ENCODE data around the gene SH2D5.
"Not testable (repeated sequence)": the region's sequence is repeated elsewhere in the genome, so short reads cannot be mapped to it uniquely, and the experiment has no call there.

SH2D5 gene

DNA sequence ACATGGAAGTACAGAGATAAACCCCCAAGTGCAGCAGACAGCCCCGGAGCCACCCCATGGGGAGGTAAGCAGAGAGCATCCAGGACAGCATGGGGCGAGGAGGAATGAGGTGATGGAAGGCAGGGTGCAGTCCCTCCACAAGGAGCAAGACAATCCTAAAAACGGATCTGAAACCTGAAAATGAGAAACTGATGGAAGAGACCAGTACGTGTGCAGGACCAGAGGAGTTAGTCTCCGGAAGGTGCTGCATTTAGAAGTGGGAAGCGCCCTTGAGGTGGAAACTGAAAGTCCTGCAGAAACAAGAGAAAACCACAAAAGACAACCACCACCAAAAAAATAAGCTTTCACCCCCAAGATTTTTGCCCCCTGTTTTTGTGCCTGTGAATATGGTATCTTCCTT, 53.9 kb downstream of the SH2D5 start:
- Histone ChIP-seq H3K27ac (ENCODE audit: extremely low read depth, low read depth, low read length) (no peak overlapping the region), H3K36me3 (ENCODE audit: control insufficient read depth in 2 of 2, insufficient read depth in 1 of 2, low read length in 2 of 2) (peaks cover 0 to 3% of the 10 kb centered on the region in 2 experiments; a peak in 1 of 3 replicates), H3K4me3 (ENCODE audit: low read depth, low read length) (no peak overlapping the region), H3K9me3 (ENCODE audit: control insufficient read depth, insufficient read depth, low read depth, low read length) (no peaks in the 10 kb centered on the region), H3K4me1 (ENCODE audit: control insufficient read depth, insufficient read depth, low read length) (no peaks in the 10 kb centered on the region)
- TF ChIP-seq, protein P1, sequence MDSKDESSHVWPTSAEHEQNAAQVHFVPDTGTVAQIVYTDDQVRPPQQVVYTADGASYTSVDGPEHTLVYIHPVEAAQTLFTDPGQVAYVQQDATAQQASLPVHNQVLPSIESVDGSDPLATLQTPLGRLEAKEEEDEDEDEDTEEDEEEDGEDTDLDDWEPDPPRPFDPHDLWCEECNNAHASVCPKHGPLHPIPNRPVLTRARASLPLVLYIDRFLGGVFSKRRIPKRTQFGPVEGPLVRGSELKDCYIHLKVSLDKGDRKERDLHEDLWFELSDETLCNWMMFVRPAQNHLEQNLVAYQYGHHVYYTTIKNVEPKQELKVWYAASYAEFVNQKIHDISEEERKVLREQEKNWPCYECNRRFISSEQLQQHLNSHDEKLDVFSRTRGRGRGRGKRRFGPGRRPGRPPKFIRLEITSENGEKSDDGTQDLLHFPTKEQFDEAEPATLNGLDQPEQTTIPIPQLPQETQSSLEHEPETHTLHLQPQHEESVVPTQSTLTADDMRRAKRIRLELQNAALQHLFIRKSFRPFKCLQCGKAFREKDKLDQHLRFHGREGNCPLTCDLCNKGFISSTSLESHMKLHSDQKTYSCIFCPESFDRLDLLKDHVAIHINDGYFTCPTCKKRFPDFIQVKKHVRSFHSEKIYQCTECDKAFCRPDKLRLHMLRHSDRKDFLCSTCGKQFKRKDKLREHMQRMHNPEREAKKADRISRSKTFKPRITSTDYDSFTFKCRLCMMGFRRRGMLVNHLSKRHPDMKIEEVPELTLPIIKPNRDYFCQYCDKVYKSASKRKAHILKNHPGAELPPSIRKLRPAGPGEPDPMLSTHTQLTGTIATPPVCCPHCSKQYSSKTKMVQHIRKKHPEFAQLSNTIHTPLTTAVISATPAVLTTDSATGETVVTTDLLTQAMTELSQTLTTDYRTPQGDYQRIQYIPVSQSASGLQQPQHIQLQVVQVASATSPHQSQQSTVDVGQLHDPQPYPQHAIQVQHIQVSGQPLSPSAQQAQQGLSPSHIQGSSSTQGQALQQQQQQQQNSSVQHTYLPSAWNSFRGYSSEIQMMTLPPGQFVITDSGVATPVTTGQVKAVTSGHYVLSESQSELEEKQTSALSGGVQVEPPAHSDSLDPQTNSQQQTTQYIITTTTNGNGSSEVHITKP (tag by site-specific recombination; IDR thresholded peaks at IDR 0.05): peak; percentile 47; the same call in 1 of the 2 replicates
- TF ChIP-seq, protein P2, sequence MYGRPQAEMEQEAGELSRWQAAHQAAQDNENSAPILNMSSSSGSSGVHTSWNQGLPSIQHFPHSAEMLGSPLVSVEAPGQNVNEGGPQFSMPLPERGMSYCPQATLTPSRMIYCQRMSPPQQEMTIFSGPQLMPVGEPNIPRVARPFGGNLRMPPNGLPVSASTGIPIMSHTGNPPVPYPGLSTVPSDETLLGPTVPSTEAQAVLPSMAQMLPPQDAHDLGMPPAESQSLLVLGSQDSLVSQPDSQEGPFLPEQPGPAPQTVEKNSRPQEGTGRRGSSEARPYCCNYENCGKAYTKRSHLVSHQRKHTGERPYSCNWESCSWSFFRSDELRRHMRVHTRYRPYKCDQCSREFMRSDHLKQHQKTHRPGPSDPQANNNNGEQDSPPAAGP (tag by site-specific recombination; IDR thresholded peaks at IDR 0.05): no peak
- CTCF ChIA-PET: interaction anchor here (0.7 to 0.8 kb wide), 2 partner anchors 15 to 30 kb away, joined by 3 to 4 read pairs; no protein-coding TSS in a partner anchor
- POLR2A ChIA-PET: interaction anchor here (0.7 kb wide), 1 partner anchor 488 kb away, joined by 7 read pairs; no protein-coding TSS in a partner anchor

DNA sequence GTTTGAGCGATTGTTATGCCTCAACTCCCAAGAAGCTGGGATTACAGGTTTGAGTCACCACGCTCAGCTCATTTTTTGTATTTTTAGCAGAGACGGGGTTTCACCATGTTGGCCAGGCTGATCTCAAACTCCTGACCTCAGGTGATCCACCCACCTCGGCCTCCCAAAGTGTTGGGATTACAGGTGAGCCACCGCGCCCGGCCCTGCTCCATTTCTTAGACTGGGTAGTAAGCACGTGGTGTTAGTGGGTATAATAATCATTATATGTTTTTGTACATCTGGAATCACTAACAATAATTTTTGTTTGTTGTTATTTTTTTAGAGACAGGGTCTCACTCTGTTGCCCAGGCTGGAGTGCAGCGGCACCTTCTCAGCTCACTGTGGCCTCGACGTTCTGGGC, 58.9 kb downstream of the SH2D5 start:
- H3K4me1 ChIP-seq (ENCODE audit: control insufficient read depth, insufficient read depth, low read length); H3K9me3 ChIP-seq (ENCODE audit: control insufficient read depth, insufficient read depth, low read depth, low read length); H3K36me3 ChIP-seq (ENCODE audit: control insufficient read depth in 2 of 2, insufficient read depth in 1 of 2, low read length in 2 of 2); CTCF ChIA-PET; H3K27ac ChIP-seq (ENCODE audit: extremely low read depth, low read depth, low read length); H3K4me3 ChIP-seq (ENCODE audit: low read depth, low read length): not testable (repeated sequence)
- POLR2A ChIA-PET: interaction anchor here (0.6 kb wide), 1 partner anchor 145 kb away, joined by 3 read pairs; no protein-coding TSS in a partner anchor

DNA sequence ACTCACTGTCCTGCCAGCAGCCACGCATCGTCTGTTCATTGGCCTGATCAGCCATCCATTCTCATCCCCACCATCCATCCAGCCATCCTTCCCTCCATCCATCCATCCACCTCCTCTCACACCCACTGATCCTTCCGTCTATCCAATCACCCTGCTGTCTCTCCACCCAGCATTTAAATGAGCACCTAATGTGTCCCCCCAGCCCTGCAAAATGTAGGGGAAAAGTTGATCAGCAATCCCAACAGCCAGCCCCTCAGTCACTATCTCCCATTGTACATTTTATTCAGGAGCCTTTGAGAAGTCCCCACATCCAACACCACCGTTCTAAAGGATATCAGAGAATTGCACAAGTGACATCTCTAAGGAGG, 60.3 kb downstream of the SH2D5 start:
- ChIA-PET POLR2A (no interaction called here), CTCF (interaction anchor here (0.7 kb wide), 1 partner anchor 150 kb away, joined by 3 read pairs; no protein-coding TSS in a partner anchor)

DNA sequence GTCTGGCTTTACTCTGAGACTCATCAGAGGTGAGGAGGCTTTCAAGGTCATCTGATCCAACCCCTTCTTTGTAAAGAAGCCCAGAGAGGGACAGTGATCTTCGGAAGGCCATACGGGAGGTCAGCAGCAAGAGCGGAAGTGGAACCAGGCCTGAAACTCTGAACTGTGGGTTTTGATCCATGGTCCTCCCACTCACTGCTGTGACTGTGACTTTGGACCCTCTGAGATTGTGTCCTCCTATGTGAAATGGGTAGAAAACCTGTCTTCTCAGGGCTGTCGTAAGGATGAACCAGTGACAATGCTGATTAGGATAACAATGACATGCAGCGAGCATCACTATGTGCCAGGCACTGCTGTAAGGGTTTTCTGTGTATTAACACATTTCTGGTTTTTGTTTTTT, 61.6 kb downstream of the SH2D5 start:
- Histone ChIP-seq H3K36me3 (ENCODE audit: control insufficient read depth in 2 of 2, insufficient read depth in 1 of 2, low read length in 2 of 2) (peaks cover 0 to 7% of the 10 kb centered on the region in 2 experiments; a peak in 1 of 3 replicates), H3K4me1 (ENCODE audit: control insufficient read depth, insufficient read depth, low read length) (no peaks in the 10 kb centered on the region), H3K9me3 (ENCODE audit: control insufficient read depth, insufficient read depth, low read depth, low read length) (no peaks in the 10 kb centered on the region), H3K27ac (ENCODE audit: extremely low read depth, low read depth, low read length) (no peak overlapping the region), H3K4me3 (ENCODE audit: low read depth, low read length) (no peak overlapping the region)
- CTCF ChIA-PET: no interaction called here
- POLR2A ChIA-PET: no interaction called here
- TF ChIP-seq ZNF248 (tag by site-specific recombination; IDR thresholded peaks at IDR 0.05) (no peak), ZNF830 (tag by site-specific recombination; IDR thresholded peaks at IDR 0.05; ENCODE audit: low read depth) (no peak), ZNF132 (tag by site-specific recombination; IDR thresholded peaks at IDR 0.05; ENCODE audit: borderline replicate concordance) (no peak)

More for the DNA sequence above, 60.3 kb downstream of the SH2D5 start:
- H3K36me3 ChIP-seq (ENCODE audit: control insufficient read depth in 2 of 2, insufficient read depth in 1 of 2, low read length in 2 of 2): peaks cover 0 to 7% of the 10 kb centered on the region in 2 experiments; a peak in 1 of 3 replicates
- no peaks in the 10 kb centered on the region for H3K4me1 ChIP-seq (ENCODE audit: control insufficient read depth, insufficient read depth, low read length)
- no peaks in the 10 kb centered on the region for H3K9me3 ChIP-seq (ENCODE audit: control insufficient read depth, insufficient read depth, low read depth, low read length)
- no peak overlapping the region for H3K27ac ChIP-seq (ENCODE audit: extremely low read depth, low read depth, low read length)
- H3K4me3 ChIP-seq (ENCODE audit: low read depth, low read length): no peak overlapping the region
- TF ChIP-seq ZNF132 (tag by site-specific recombination; IDR thresholded peaks at IDR 0.05; ENCODE audit: borderline replicate concordance) (no peak), ZNF138 (tag by site-specific recombination; IDR thresholded peaks at IDR 0.05; ENCODE audit: borderline replicate concordance) (no peak), OSR2 (tag by site-specific recombination; IDR thresholded peaks at IDR 0.05) (no peak), ZNF707 (tag by site-specific recombination; IDR thresholded peaks at IDR 0.05) (no peak), ZNF76 (tag by site-specific recombination; IDR thresholded peaks at IDR 0.05; ENCODE audit: borderline replicate concordance, low read depth) (no peak), ZNF366 (tag by site-specific recombination; conservative IDR thresholded peaks at IDR 0.05) (peak; percentile 36; the same call in 1 of the 2 replicates), ZNF664 (tag by site-specific recombination; IDR thresholded peaks at IDR 0.05) (peak; percentile 99), ZNF184 (tag by site-specific recombination; IDR thresholded peaks at IDR 0.05) (no peak), ZNF837 (tag by site-specific recombination; IDR thresholded peaks at IDR 0.05) (no peak)
- TF ChIP-seq, protein P3, sequence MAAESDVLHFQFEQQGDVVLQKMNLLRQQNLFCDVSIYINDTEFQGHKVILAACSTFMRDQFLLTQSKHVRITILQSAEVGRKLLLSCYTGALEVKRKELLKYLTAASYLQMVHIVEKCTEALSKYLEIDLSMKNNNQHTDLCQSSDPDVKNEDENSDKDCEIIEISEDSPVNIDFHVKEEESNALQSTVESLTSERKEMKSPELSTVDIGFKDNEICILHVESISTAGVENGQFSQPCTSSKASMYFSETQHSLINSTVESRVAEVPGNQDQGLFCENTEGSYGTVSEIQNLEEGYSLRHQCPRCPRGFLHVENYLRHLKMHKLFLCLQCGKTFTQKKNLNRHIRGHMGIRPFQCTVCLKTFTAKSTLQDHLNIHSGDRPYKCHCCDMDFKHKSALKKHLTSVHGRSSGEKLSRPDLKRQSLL (tag by site-specific recombination; IDR thresholded peaks at IDR 0.05): no peak
